ENCODE results near the gene OTUD4.

GRCh38 chr4:145153904-145154298 is 26.5 kb downstream of the OTUD4 start:
- no peak for TF ChIP-seq POLR2AphosphoS5 (IDR thresholded peaks at IDR 0.05)
- TF ChIP-seq EP300 (IDR thresholded peaks at IDR 0.05; ENCODE audit: low read depth) = no peak
